HEK293 (cell line): ENCODE results near the gene SORCS3.

Source experiments
- CTCF ChIA-PET: fragments of 350-600 bp; formaldehyde crosslinking; extraction: SDS; loops from one replicate; lab custom pipeline; 2021; ENCODE audit warnings: antibody characterized with exemption; lab: Yijun Ruan, JAX
- POLR2A ChIA-PET: fragments of 300-600 bp; formaldehyde crosslinking; extraction: SDS; loops from one replicate; lab custom pipeline; 2020; ENCODE audit warnings: antibody characterized with exemption, inconsistent platforms; lab: Yijun Ruan, JAX
- H3K27ac ChIP-seq: fragments of 200-500 bp; sonication (Bioruptor generic); 2 replicates; pipeline ENCODE4 v1.5.1; 2014; ENCODE audit warnings: low read depth, low read length, control low read depth, inconsistent platforms; ENCODE audit errors: extremely low read depth
- H3K36me3 ChIP-seq, 2 experiments: fragments of 200-500 bp in 1 of 2; sonication (Bioruptor generic) in 1 of 2; 1 replicate in 1 of 2; 2 replicates in 1 of 2; pipeline ENCODE4 v1.5.1; 2014 to 2017; ENCODE audit warnings: inconsistent platforms in 2 of 2, low read length in 2 of 2; ENCODE audit not compliant: control insufficient read depth in 2 of 2, insufficient read depth in 1 of 2
- H3K4me1 ChIP-seq: fragments of 200-500 bp; sonication (Bioruptor generic); 2 replicates; pipeline ENCODE4 v1.5.1; 2014; ENCODE audit warnings: mild to moderate bottlenecking, low read length, inconsistent platforms; ENCODE audit not compliant: control insufficient read depth, insufficient read depth
- H3K4me3 ChIP-seq: 2 replicates; pipeline ENCODE4 v1.5.1; 2011; ENCODE audit warnings: low read depth, mild to moderate bottlenecking, control low read depth, low read length, moderate library complexity
- H3K9me3 ChIP-seq: fragments of 200-500 bp; sonication (Bioruptor generic); 2 replicates; pipeline ENCODE4 v1.5.1; 2014; ENCODE audit warnings: low read depth, low read length, inconsistent platforms; ENCODE audit not compliant: control insufficient read depth, insufficient read depth
- EGR2 ChIP-seq: fragments of 450-650 bp; formaldehyde crosslinking; IDR thresholded peaks from 2 replicates; pipeline ENCODE4 v1.5.1; 2016; ENCODE audit warnings: low read depth, missing biosample characterization, missing genetic modification characterization
- FEZF1 ChIP-seq: fragments of 450-650 bp; formaldehyde crosslinking; IDR thresholded peaks from 2 replicates; pipeline ENCODE4 v1.5.1; 2016; ENCODE audit warnings: missing biosample characterization, missing genetic modification characterization
- KLF10 ChIP-seq: fragments of 450-650 bp; IDR thresholded peaks from 2 replicates; pipeline ENCODE4 v1.5.1; 2018; ENCODE audit warnings: missing biosample characterization, mild to moderate bottlenecking, missing genetic modification characterization
- OVOL3 ChIP-seq: fragments of 450-650 bp; formaldehyde crosslinking; IDR thresholded peaks from 2 replicates; pipeline ENCODE4 v1.5.1; 2016; ENCODE audit warnings: missing biosample characterization, missing genetic modification characterization
- YY2 ChIP-seq: fragments of 450-650 bp; formaldehyde crosslinking; IDR thresholded peaks from 2 replicates; pipeline ENCODE4 v1.5.1; 2016; ENCODE audit warnings: missing biosample characterization, missing genetic modification characterization
- ZFP41 ChIP-seq: fragments of 450-650 bp; formaldehyde crosslinking; IDR thresholded peaks from 2 replicates; pipeline ENCODE4 v1.5.1; 2016; ENCODE audit warnings: missing biosample characterization, missing genetic modification characterization, borderline replicate concordance
- ZNF174 ChIP-seq: fragments of 450-650 bp; formaldehyde crosslinking; IDR thresholded peaks from 2 replicates; pipeline ENCODE4 v1.5.0; 2017; ENCODE audit warnings: missing biosample characterization, mild to moderate bottlenecking, missing genetic modification characterization
- ZNF23 ChIP-seq: fragments of 450-650 bp; formaldehyde crosslinking; IDR thresholded peaks from 2 replicates; pipeline ENCODE4 v1.5.1; 2016; ENCODE audit warnings: missing biosample characterization, missing genetic modification characterization, borderline replicate concordance
- ZNF280D ChIP-seq: fragments of 450-650 bp; formaldehyde crosslinking; IDR thresholded peaks from 2 replicates; pipeline ENCODE4 v1.5.1; 2016; ENCODE audit warnings: missing biosample characterization, missing genetic modification characterization
- ZNF341 ChIP-seq: fragments of 450-650 bp; formaldehyde crosslinking; IDR thresholded peaks from 2 replicates; pipeline ENCODE4; 2016; ENCODE audit warnings: low read depth, missing biosample characterization, missing genetic modification characterization
- ZNF514 ChIP-seq: fragments of 450-650 bp; formaldehyde crosslinking; IDR thresholded peaks from 2 replicates; pipeline ENCODE4 v1.5.1; 2016; ENCODE audit warnings: missing biosample characterization, missing genetic modification characterization
- ZNF529 ChIP-seq: fragments of 450-650 bp; formaldehyde crosslinking; IDR thresholded peaks from 2 replicates; pipeline ENCODE4 v1.5.1; 2017; ENCODE audit warnings: missing genetic modification characterization, missing biosample characterization; ENCODE audit not compliant: insufficient replicate concordance
- ZNF544 ChIP-seq: fragments of 450-650 bp; formaldehyde crosslinking; IDR thresholded peaks from 2 replicates; pipeline ENCODE4 v1.5.0; 2017; ENCODE audit warnings: missing biosample characterization, missing genetic modification characterization
- ZNF600 ChIP-seq: fragments of 450-650 bp; formaldehyde crosslinking; IDR thresholded peaks from 2 replicates; pipeline ENCODE4 v1.5.1; 2016; ENCODE audit warnings: missing biosample characterization, missing genetic modification characterization
- ZNF654 ChIP-seq: fragments of 450-650 bp; formaldehyde crosslinking; IDR thresholded peaks from 2 replicates; pipeline ENCODE4 v1.5.1; 2016; ENCODE audit warnings: low read depth, missing biosample characterization, missing genetic modification characterization
- ZNF660 ChIP-seq: fragments of 450-650 bp; IDR thresholded peaks from 2 replicates; pipeline ENCODE4 v1.5.1; 2018; ENCODE audit warnings: missing biosample characterization, mild to moderate bottlenecking, missing genetic modification characterization
- ZNF664 ChIP-seq: fragments of 450-650 bp; formaldehyde crosslinking; IDR thresholded peaks from 2 replicates; pipeline ENCODE4 v1.5.1; 2016; ENCODE audit warnings: missing biosample characterization, missing genetic modification characterization
- ZSCAN23 ChIP-seq: fragments of 450-650 bp; formaldehyde crosslinking; IDR thresholded peaks from 2 replicates; pipeline ENCODE4 v1.5.1; 2016; ENCODE audit warnings: missing biosample characterization, missing genetic modification characterization
- TF ChIP-seq, protein P1 (sequence below): fragments of 450-650 bp; formaldehyde crosslinking; IDR thresholded peaks from 2 replicates; pipeline ENCODE4 v1.5.1; 2017; ENCODE audit warnings: missing biosample characterization, missing genetic modification characterization
- TF ChIP-seq, protein P2 (sequence below): fragments of 450-650 bp; formaldehyde crosslinking; IDR thresholded peaks from 2 replicates; pipeline ENCODE4 v1.5.1; 2016; ENCODE audit warnings: missing biosample characterization, missing genetic modification characterization, borderline replicate concordance
- TF ChIP-seq, protein P3 (sequence below): fragments of 450-650 bp; formaldehyde crosslinking; IDR thresholded peaks from 2 replicates; pipeline ENCODE4 v1.5.1; 2016; ENCODE audit warnings: missing biosample characterization, missing genetic modification characterization

SORCS3 gene

GRCh38 chr10:104903433-104903832 is 262.3 kb downstream of the SORCS3 start:
- TF ChIP-seq ZNF664 (no peak), ZNF341 (tag by site-specific recombination) (no peak), OVOL3 (no peak), ZNF660 (no peak), ZSCAN23 (tag by site-specific recombination) (no peak)
- Histone ChIP-seq H3K36me3 (no peaks in the 10 kb centered on the region), H3K4me1 (no peaks in the 10 kb centered on the region), H3K9me3 (no peaks in the 10 kb centered on the region), H3K27ac (no peak overlapping the region), H3K4me3 (no peak overlapping the region)
- CTCF ChIA-PET: no interaction called here
- POLR2A ChIA-PET: no interaction called here

DNA sequence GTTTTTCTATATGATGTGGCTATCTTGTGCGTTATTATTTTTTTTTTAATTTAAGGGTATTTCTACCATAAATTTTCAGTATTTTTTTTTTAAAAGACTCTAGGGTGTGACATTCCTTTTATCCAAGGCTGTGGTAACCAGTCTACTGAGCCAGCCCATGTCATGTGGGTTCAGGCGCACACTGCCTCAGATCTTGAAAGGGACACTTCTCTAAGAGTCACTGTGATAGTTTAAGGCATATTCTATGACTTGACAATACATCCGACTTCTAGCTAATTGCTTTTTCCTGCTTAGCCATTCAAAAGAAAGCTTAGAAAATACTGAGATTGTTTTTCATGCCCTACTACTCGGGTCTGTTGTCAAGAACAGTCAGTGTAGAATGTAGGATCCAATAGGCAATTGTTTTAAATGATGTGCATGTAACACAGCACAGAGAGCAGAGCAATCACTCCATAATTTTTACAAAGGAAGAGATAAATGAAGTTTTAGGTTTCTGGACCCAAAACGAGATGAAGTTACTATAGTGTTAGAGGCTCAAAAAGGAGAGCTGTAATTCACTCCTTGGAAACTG is 263.7 kb downstream of the SORCS3 start:
- Histone ChIP-seq H3K4me1 (no peaks in the 10 kb centered on the region), H3K27ac (no peak overlapping the region), H3K4me3 (no peak overlapping the region), H3K36me3 (no peaks in the 10 kb centered on the region), H3K9me3 (no peaks in the 10 kb centered on the region)
- ChIA-PET POLR2A (no interaction called here), CTCF (no interaction called here)
- no peak for TF ChIP-seq ZNF664
- TF ChIP-seq ZFP41 (tag by site-specific recombination): no peak
- no peak for TF ChIP-seq ZNF529
- no peak for TF ChIP-seq FEZF1 (tag by site-specific recombination)
- no peak for TF ChIP-seq ZNF280D
- TF ChIP-seq ZNF514 (tag by site-specific recombination): no peak
- TF ChIP-seq, protein P1, sequence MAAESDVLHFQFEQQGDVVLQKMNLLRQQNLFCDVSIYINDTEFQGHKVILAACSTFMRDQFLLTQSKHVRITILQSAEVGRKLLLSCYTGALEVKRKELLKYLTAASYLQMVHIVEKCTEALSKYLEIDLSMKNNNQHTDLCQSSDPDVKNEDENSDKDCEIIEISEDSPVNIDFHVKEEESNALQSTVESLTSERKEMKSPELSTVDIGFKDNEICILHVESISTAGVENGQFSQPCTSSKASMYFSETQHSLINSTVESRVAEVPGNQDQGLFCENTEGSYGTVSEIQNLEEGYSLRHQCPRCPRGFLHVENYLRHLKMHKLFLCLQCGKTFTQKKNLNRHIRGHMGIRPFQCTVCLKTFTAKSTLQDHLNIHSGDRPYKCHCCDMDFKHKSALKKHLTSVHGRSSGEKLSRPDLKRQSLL: no peak
- TF ChIP-seq ZNF544 (tag by site-specific recombination): no peak
- no peak for TF ChIP-seq YY2 (tag by site-specific recombination)
- TF ChIP-seq KLF10 (tag by site-specific recombination): no peak
- TF ChIP-seq, protein P2, sequence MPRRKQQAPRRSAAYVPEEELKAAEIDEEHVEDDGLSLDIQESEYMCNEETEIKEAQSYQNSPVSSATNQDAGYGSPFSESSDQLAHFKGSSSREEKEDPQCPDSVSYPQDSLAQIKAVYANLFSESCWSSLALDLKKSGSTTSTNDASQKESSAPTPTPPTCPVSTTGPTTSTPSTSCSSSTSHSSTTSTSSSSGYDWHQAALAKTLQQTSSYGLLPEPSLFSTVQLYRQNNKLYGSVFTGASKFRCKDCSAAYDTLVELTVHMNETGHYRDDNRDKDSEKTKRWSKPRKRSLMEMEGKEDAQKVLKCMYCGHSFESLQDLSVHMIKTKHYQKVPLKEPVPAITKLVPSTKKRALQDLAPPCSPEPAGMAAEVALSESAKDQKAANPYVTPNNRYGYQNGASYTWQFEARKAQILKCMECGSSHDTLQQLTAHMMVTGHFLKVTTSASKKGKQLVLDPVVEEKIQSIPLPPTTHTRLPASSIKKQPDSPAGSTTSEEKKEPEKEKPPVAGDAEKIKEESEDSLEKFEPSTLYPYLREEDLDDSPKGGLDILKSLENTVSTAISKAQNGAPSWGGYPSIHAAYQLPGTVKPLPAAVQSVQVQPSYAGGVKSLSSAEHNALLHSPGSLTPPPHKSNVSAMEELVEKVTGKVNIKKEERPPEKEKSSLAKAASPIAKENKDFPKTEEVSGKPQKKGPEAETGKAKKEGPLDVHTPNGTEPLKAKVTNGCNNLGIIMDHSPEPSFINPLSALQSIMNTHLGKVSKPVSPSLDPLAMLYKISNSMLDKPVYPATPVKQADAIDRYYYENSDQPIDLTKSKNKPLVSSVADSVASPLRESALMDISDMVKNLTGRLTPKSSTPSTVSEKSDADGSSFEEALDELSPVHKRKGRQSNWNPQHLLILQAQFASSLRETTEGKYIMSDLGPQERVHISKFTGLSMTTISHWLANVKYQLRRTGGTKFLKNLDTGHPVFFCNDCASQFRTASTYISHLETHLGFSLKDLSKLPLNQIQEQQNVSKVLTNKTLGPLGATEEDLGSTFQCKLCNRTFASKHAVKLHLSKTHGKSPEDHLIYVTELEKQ: no peak
- TF ChIP-seq EGR2 (tag by site-specific recombination): no peak
- no peak for TF ChIP-seq ZNF654 (tag by site-specific recombination)
- no peak for TF ChIP-seq ZNF174
- TF ChIP-seq ZNF23 (tag by site-specific recombination): no peak
- TF ChIP-seq, protein P3, sequence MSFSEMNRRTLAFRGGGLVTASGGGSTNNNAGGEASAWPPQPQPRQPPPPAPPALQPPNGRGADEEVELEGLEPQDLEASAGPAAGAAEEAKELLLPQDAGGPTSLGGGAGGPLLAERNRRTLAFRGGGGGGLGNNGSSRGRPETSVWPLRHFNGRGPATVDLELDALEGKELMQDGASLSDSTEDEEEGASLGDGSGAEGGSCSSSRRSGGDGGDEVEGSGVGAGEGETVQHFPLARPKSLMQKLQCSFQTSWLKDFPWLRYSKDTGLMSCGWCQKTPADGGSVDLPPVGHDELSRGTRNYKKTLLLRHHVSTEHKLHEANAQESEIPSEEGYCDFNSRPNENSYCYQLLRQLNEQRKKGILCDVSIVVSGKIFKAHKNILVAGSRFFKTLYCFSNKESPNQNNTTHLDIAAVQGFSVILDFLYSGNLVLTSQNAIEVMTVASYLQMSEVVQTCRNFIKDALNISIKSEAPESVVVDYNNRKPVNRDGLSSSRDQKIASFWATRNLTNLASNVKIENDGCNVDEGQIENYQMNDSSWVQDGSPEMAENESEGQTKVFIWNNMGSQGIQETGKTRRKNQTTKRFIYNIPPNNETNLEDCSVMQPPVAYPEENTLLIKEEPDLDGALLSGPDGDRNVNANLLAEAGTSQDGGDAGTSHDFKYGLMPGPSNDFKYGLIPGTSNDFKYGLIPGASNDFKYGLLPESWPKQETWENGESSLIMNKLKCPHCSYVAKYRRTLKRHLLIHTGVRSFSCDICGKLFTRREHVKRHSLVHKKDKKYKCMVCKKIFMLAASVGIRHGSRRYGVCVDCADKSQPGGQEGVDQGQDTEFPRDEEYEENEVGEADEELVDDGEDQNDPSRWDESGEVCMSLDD (tag by site-specific recombination): no peak
- TF ChIP-seq ZNF600 (tag by site-specific recombination): no peak
